B cell (primary cell): Measurements from ENCODE around the gene JAK1. TPM values are rescaled to one million over a fixed set of nuclear protein-coding genes. Genes with fewer than 3 reads are reported as not detected.

Source experiments
- ATAC-seq: fragments of 200-7000 bp; cut with Tn5 transposase; one replicate; pipeline ENCODE4 v1.10.0; 2021; ENCODE audit warnings: low read depth, mild to moderate bottlenecking, moderate number of reproducible peaks, moderate library complexity
- CTCF ChIA-PET: fragments of 350-600 bp; sonication (Branson Sonifier 250); formaldehyde crosslinking; loops from one replicate; lab custom pipeline; 2021; ENCODE audit warnings: antibody characterized with exemption, inconsistent platforms; lab: Charles Lee
- POLR2A ChIA-PET: fragments of 350-600 bp; sonication (Branson Sonifier 250); formaldehyde crosslinking; loops from one replicate; lab custom pipeline; 2021; ENCODE audit warnings: antibody characterized with exemption; lab: Charles Lee
- DNase-seq: peaks from one replicate; pipeline ENCODE4 v3.0.0; 2013
- H2AFZ ChIP-seq: 2 replicates; pipeline ENCODE4 v1.6.1; 2012; ENCODE audit warnings: mild to moderate bottlenecking, low read depth, low read length; ENCODE audit not compliant: insufficient read depth, poor library complexity, severe bottlenecking
- H3K27ac ChIP-seq, 2 donors: 1 replicate in 1 of 2; 2 replicates in 1 of 2; pipeline ENCODE4 v1.5.1; 2012 to 2013; ENCODE audit warnings: low read length in 2 of 2, mild to moderate bottlenecking in 2 of 2, moderate library complexity in 1 of 2
- H3K27me3 ChIP-seq, 4 experiments: fragments of 200-600 bp in 1 of 4; sonication (generic) in 1 of 4; replicated peaks in 1 of 4; 1 replicate in 2 of 4; 2 replicates in 2 of 4; pipeline versions ENCODE4 v1.6.1 to v1.7.0; 2013 to 2016; ENCODE audit warnings: low read length in 3 of 4, mild to moderate bottlenecking in 2 of 4, mixed read lengths in 1 of 4, moderate library complexity in 1 of 4; ENCODE audit not compliant: insufficient read depth in 4 of 4, control insufficient read depth in 3 of 4; ENCODE audit errors: control extremely low read depth in 1 of 4
- H3K36me3 ChIP-seq, 2 experiments: replicated peaks in 1 of 2; 1 replicate in 1 of 2; 2 replicates in 1 of 2; pipeline versions ENCODE4 v1.6.1 to v1.7.1; 2013; ENCODE audit warnings: low read length in 1 of 2; ENCODE audit not compliant: insufficient read depth in 2 of 2, control insufficient read depth in 1 of 2; ENCODE audit errors: control extremely low read depth in 1 of 2, extremely low read depth in 1 of 2
- H3K4me1 ChIP-seq, 2 donors: fragments of 200-600 bp in 1 of 2; sonication (generic) in 1 of 2; 1 replicate in 1 of 2; 2 replicates in 1 of 2; pipeline versions ENCODE4 v1.5.1 to v1.6.1; 2013 to 2017; ENCODE audit warnings: low read length in 2 of 2; ENCODE audit not compliant: control insufficient read depth in 2 of 2, insufficient read depth in 2 of 2
- H3K4me2 ChIP-seq: replicated peaks from 2 replicates; pipeline ENCODE3; 2012; ENCODE audit warnings: mild to moderate bottlenecking, low read depth, low read length; ENCODE audit not compliant: poor library complexity, severe bottlenecking
- H3K4me3 ChIP-seq, 5 experiments: fragments of 200-600 bp in 1 of 5; sonication (generic) in 1 of 5; 1 replicate in 3 of 5; 2 replicates in 2 of 5; pipeline versions ENCODE4 v1.5.1 to v1.7.0; 2011 to 2016; ENCODE audit warnings: low read length in 4 of 5, mild to moderate bottlenecking in 4 of 5, low read depth in 2 of 5, control low read depth in 1 of 5, moderate library complexity in 1 of 5; ENCODE audit not compliant: insufficient read depth in 1 of 5; ENCODE audit errors: control extremely low read depth in 1 of 5, extremely low read depth in 1 of 5
- H3K79me2 ChIP-seq: fragments of 200-600 bp; sonication (generic); one replicate; pipeline ENCODE4 v1.6.0; 2016; ENCODE audit warnings: low read length; ENCODE audit not compliant: control insufficient read depth, insufficient read depth
- H3K9ac ChIP-seq: fragments of 200-600 bp; sonication (generic); 2 replicates; pipeline ENCODE4 v1.6.1; 2017; ENCODE audit warnings: mild to moderate bottlenecking, low read length, moderate library complexity
- H3K9me3 ChIP-seq, 3 donors: one replicate each; pipeline versions ENCODE4 v1.6.1 to v1.7.1; 2013; ENCODE audit warnings: low read length in 2 of 3; ENCODE audit not compliant: control insufficient read depth in 2 of 3, insufficient read depth in 1 of 3; ENCODE audit errors: control extremely low read depth in 1 of 3
- H4K20me1 ChIP-seq: 2 replicates; pipeline ENCODE4 v1.6.0; 2012; ENCODE audit warnings: mild to moderate bottlenecking, low read length; ENCODE audit not compliant: insufficient read depth, control insufficient read depth, poor library complexity, severe bottlenecking
- H3K27ac Mint-ChIP-seq: one replicate; pipeline ENCODE4 v1.8.0; 2021; ENCODE audit warnings: mixed read lengths
- H3K27me3 Mint-ChIP-seq: one replicate; pipeline ENCODE4 v1.8.0; 2021; ENCODE audit warnings: mixed read lengths
- H3K4me1 Mint-ChIP-seq: one replicate; pipeline ENCODE4 v1.8.0; 2021; ENCODE audit warnings: mixed read lengths
- H3K4me3 Mint-ChIP-seq: one replicate; pipeline ENCODE4 v1.8.0; 2021; ENCODE audit warnings: mixed read lengths
- H3K9me3 Mint-ChIP-seq: one replicate; pipeline ENCODE4 v1.8.0; 2022; ENCODE audit warnings: mixed read lengths; ENCODE audit not compliant: insufficient read depth
- EZH2 ChIP-seq: IDR thresholded peaks from 2 replicates; pipeline ENCODE4 v1.6.1; 2012; ENCODE audit warnings: borderline replicate concordance, low read depth, mild to moderate bottlenecking, moderate library complexity, low read length; ENCODE audit not compliant: insufficient read depth, poor library complexity, severe bottlenecking
- whole genome bisulfite sequencing: methylation state at CpG from one replicate; pipeline ENCODE4 v1.1.5; 2013; ENCODE audit warnings: missing lambda C conversion rate; ENCODE audit not compliant: insufficient coverage; 5-methylcytosine and 5-hydroxymethylcytosine counted together
- intact Hi-C: fragments of 100-400 bp; cut with micrococcal nuclease; formaldehyde crosslinking; loops from one replicate; pipeline ENCODE4 v1.10.0; 2022
- polyA plus RNA-seq: library from polyadenylated mRNA; depleted of rRNA; stranded (reverse); fragments of >200 nt; gene quantifications from 2 replicates; pipeline ENCODE4 v1.2.3, GENCODE V29; 2012
- total RNA-seq, 2 donors: library from RNA; stranded (reverse); fragments of 120-200 nt in 1 of 2; gene quantifications; 1 replicate in 1 of 2; 2 replicates in 1 of 2; pipeline versions ENCODE4 v1.2.3 to v1.2.4, GENCODE V29; 2013 to 2022
- TF ChIP-seq, protein P1 (sequence below): fragments of 200-600 bp; IDR thresholded peaks from one replicate; pipeline ENCODE4 v1.8.0; 2022; ENCODE audit warnings: antibody characterized with exemption, mild to moderate bottlenecking

Gene JAK1
- total and polyA plus RNA-seq, 2 donors (not counting 1 experiment from before 2014, with no cell fraction given), result 99.0 to 244 TPM

DNA sequence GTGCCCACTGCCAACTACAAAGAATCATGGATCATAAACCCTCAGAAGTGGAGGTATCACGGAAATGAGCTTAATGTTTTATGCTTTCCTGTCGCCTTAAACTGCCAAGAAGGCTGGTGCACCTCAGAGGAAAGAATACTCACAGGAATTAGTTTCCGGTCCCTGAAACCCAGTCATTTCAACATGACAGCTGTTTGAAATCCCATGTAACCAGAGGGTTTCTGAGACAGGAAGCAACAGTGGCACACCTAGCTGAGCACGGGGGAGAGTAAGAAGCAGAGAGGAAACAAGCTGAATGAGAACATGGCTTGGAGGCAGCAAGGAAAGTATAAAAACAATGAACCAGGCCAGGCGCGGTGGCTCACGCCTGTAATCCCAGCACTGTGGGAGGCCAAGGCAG lies 3.9 kb downstream of the JAK1 start:
- Histone ChIP-seq H3K27ac (peak overlapping the region; percentile 61 to 96), H2AFZ (no peak overlapping the region), H3K27me3 (no peaks in the 10 kb centered on the region), H3K4me3 (peak overlapping the region; percentile 2 to 100 (median 13)), H4K20me1 (peaks cover 45% of the 10 kb centered on the region), H3K9ac (peak overlapping the region; percentile 95), H3K4me2 (peak overlapping the region; percentile 93), H3K36me3 (no peaks in the 10 kb centered on the region), H3K9me3 (no peaks in the 10 kb centered on the region), H3K79me2 (peaks cover 95% of the 10 kb centered on the region), H3K4me1 (peaks cover 82 to 83% of the 10 kb centered on the region in 2 donors)
- 0% methylated on average over 5 of the region's 7 CpGs for WGBS
- Mint-ChIP-seq H3K4me1 (peaks cover 72% of the 10 kb centered on the region), H3K27me3 (no peaks in the 10 kb centered on the region), H3K9me3 (no peaks in the 10 kb centered on the region), H3K4me3 (peak overlapping the region; percentile 74), H3K27ac (peak overlapping the region; percentile 80)
- DNase-seq (peak; percentile 54), ATAC-seq (no peak)
- CTCF ChIA-PET, result interaction anchor here (0.9 to 1.6 kb wide), 4 partner anchors 59 to 138 kb away, joined by 3 read pairs; no protein-coding TSS in a partner anchor
- POLR2A ChIA-PET, result interaction anchor here (0.7 kb wide), 1 partner anchor 38 kb away, joined by 4 read pairs; no protein-coding TSS in a partner anchor
- intact Hi-C loops, result loop anchor here (5.0 to 10.0 kb wide), 2 partner anchors 35 to 1962 kb away; partner anchors contain the start of genes DNAI4 and MIER1
- TF ChIP-seq, protein P1, sequence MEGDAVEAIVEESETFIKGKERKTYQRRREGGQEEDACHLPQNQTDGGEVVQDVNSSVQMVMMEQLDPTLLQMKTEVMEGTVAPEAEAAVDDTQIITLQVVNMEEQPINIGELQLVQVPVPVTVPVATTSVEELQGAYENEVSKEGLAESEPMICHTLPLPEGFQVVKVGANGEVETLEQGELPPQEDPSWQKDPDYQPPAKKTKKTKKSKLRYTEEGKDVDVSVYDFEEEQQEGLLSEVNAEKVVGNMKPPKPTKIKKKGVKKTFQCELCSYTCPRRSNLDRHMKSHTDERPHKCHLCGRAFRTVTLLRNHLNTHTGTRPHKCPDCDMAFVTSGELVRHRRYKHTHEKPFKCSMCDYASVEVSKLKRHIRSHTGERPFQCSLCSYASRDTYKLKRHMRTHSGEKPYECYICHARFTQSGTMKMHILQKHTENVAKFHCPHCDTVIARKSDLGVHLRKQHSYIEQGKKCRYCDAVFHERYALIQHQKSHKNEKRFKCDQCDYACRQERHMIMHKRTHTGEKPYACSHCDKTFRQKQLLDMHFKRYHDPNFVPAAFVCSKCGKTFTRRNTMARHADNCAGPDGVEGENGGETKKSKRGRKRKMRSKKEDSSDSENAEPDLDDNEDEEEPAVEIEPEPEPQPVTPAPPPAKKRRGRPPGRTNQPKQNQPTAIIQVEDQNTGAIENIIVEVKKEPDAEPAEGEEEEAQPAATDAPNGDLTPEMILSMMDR, result no peak
- TF ChIP-seq EZH2, result no peak

DNA sequence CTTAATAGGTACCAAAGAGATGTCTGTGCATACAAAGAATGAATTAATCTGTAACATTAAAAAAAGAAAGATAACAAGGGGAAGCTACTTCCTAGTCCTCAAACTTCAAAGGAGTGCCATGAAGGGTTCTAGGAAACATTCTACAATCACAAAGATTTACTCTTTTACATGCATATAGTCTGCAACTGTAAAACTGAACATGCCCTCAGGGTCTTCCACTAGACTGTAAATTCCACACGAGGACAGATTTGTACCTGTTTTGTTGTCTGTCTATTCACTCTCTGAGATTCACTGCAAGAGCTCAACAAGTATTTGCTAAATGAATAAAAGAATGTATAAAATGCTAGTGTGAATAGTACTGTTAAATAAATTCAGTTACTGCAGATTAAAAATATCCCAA lies 4.4 kb downstream of the JAK1 start:
- DNase-seq (no peak), ATAC-seq (no peak)
- H3K9me3 ChIP-seq, result no peaks in the 10 kb centered on the region
- peaks cover 67% of the 10 kb centered on the region for H3K4me1 Mint-ChIP-seq
- H3K4me3 ChIP-seq, result peak overlapping the region in 1 of 5 experiments; percentile 100
- no peaks in the 10 kb centered on the region for H3K27me3 Mint-ChIP-seq
- peaks cover 82 to 84% of the 10 kb centered on the region in 2 donors for H3K4me1 ChIP-seq
- no peak overlapping the region for H2AFZ ChIP-seq
- H3K27ac Mint-ChIP-seq, result peak overlapping the region; percentile 80
- H4K20me1 ChIP-seq, result peaks cover 51% of the 10 kb centered on the region
- H3K36me3 ChIP-seq, result no peaks in the 10 kb centered on the region
- intact Hi-C loops, result loop anchor here (5.0 to 10.0 kb wide), 2 partner anchors 35 to 1963 kb away; partner anchors contain the start of genes DNAI4 and MIER1
- no peak for TF ChIP-seq EZH2
- H3K4me3 Mint-ChIP-seq, result peak overlapping the region; percentile 74
- H3K9me3 Mint-ChIP-seq, result no peaks in the 10 kb centered on the region
- peak overlapping the region; percentile 13 for H3K9ac ChIP-seq
- peaks cover 90% of the 10 kb centered on the region for H3K79me2 ChIP-seq
- H3K4me2 ChIP-seq, result peak overlapping the region; percentile 93
- peak overlapping the region; percentile 61 to 96 for H3K27ac ChIP-seq
- CTCF ChIA-PET, result interaction anchor here (0.9 to 1.7 kb wide), 5 partner anchors 59 to 137 kb away, joined by 3 to 5 read pairs (median 3); no protein-coding TSS in a partner anchor
- POLR2A ChIA-PET, result interaction anchor here (0.7 kb wide), 1 partner anchor 39 kb away, joined by 4 read pairs; no protein-coding TSS in a partner anchor
- H3K27me3 ChIP-seq, result no peaks in the 10 kb centered on the region
- no CpG with 5 or more reads among the region's 1 CpG for WGBS
